Left ventricle myocardium superior (tissue), 1 donor: Measurements from ENCODE around the gene LTBP1. TPM values are rescaled to one million over a fixed set of nuclear protein-coding genes. Genes with fewer than 3 reads are reported as not detected.
"Not testable (repeated sequence)": the region's sequence is repeated elsewhere in the genome, so short reads cannot be mapped to it uniquely, and the experiment has no call there.

Experiments used
- ATAC-seq: fragments of 200-7000 bp; cut with Tn5 transposase; one replicate; pipeline ENCODE4 v1.9.1; 2020; ENCODE audit warnings: mild to moderate bottlenecking, moderate library complexity
- DNase-seq: peaks from one replicate; pipeline ENCODE4 v3.0.0-alpha.2; 2020
- intact Hi-C: fragments of 100-400 bp; cut with micrococcal nuclease; formaldehyde crosslinking; loops from one replicate; pipeline ENCODE4 v1.11.0; 2022
- long read RNA-seq: library from polyadenylated mRNA; unstranded; transcript quantifications from one replicate; pipeline ENCODE4 v2.0.0, GENCODE V29; 2021
- total RNA-seq: library from RNA; stranded (reverse); fragmentation: NEBNext Ultra II Directional; extraction: Animal tissue kit (Norgen Biotek cat#: 25700); gene quantifications from one replicate; pipeline ENCODE4 v1.2.1, GENCODE V29; 2021
- donor health status: DM: no; HTN: yes; CAD: no; lungs with severe emphysema.

Gene LTBP1
- 72.5 TPM for total RNA-seq
- long read RNA-seq, full-length matches to known transcripts: 1 of 44 reads
- long read RNA-seq, partial matches to known transcripts: 30 of 44 reads
- long read RNA-seq, other reads (novel, unspliced or antisense): 13 of 44 reads

- DNase-seq (peak; percentile 88), ATAC-seq (peak; percentile 88)
- intact Hi-C loops: loop anchor here (5.0 kb wide), 1 partner anchor 174 kb away; no protein-coding TSS in a partner anchor
Observed at GRCh38 chr2:32946314-32947075, at the start of gene LTBP1. TSS of gene LTBP1 (plus strand) at chr2:32946953. CDS start at chr2:32947325, 372 bp downstream.

DNA sequence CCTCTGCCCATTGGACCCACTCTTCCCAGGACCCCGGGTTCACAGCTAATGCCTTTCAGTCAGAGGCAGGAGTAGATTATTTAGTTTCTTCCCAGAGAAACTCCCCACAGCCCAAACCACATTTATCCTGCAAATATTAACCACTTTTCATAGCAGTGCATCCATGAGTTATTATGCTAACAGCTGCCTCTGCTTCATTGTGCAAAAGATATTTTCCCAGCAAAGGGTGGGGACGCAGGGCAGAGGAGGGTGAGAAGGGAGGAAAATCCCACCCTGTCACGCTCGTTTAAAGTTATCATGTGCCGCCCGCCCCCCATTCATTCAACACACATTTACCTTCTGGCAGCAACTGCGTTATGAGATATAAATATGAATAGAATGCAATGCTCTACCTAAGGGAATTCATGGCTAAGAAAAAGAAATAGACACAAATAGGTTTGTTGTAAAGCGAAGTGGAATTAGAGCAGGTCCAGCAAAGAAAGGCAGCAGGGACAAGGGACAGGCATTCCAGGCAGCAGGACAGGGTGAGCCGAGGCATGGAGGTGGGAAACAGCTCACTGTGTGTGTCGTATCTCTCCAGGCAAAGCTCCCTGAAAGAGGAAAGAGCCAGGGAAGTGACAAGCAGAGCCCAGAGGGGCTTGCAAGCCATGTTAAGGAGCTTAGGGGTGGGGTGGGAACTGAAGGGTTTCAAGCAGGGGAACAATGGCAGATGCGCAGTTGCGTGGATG, 46.3 kb upstream of the LTBP1 start:
- ATAC-seq (no peak), DNase-seq (no peak)
- intact Hi-C loops: no loop called here

- ATAC-seq: no peak
- no peak for DNase-seq
- intact Hi-C loops: no loop called here
Observed at GRCh38 chr2:32901313-32901712, 45.4 kb upstream of the LTBP1 start.

DNA sequence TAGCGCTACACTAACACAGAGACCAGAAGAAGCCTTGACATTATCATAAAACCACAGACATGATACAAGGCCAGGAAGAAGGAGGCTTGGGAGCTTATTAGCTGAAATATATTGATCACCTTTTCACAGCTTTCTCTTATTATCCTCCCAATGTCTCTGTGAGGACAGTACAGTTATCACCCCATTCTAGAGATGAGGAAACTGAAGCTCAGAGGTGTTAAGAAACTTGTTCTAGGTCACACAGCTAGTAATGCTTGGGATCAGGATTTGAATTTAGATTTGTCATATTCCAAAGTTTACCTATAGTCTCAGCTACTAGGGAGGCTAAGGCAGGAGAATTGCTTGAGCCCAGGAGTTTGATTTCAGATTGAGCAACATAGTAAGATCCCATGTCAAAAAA, 44.6 kb upstream of the LTBP1 start:
- ATAC-seq (no peak), DNase-seq (no peak)
- intact Hi-C loops: no loop called here

- intact Hi-C loops: no loop called here
- DNase-seq (no peak), ATAC-seq (no peak)
Observed at GRCh38 chr2:32902986-32903385, 43.8 kb upstream of the LTBP1 start.

DNA sequence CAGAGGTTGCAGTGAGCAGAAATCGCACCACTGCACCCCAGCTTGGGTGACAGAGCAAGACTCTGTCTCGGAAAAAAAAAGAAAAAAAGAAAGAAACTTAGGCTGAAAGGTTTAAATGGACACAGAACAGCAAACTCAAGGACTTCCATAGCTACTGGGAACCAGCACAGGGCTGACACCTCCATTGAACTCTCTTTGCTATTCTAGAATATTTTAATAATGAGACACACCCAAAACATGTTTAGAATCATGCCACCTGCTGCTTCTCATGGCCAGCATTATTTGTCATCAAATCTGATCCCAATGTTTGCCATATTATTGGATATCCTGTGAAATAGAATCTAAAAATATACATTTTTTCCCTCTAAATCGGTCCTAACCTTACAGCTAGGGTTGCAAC, 42.7 kb upstream of the LTBP1 start:
- no peak for ATAC-seq
- DNase-seq: no peak
- intact Hi-C loops: no loop called here

DNA sequence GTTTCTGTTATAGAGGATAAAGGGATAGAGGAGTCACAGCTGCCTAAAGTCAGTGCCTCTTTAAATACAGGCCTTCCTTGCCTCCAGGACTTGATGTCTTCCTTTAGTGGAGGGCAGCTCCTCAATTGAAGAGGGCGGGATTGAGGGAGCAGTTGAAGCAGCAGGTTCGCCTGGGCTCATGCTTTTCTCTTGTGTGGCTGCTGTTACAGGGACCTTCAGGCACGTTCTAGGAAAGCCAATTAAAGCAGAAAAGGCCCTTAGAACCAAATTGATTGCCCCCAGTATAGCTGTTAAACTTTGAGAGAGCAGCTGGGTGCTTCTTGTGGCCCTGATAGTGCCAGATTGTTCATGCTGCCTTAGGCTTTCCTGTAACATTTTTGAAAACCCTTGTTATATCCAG, 42.0 kb upstream of the LTBP1 start:
- no peak for DNase-seq
- ATAC-seq: no peak
- intact Hi-C loops: no loop called here

- DNase-seq: no peak
- intact Hi-C loops: no loop called here
- no peak for ATAC-seq
Observed at GRCh38 chr2:32905270-32905669, 41.5 kb upstream of the LTBP1 start.

DNA sequence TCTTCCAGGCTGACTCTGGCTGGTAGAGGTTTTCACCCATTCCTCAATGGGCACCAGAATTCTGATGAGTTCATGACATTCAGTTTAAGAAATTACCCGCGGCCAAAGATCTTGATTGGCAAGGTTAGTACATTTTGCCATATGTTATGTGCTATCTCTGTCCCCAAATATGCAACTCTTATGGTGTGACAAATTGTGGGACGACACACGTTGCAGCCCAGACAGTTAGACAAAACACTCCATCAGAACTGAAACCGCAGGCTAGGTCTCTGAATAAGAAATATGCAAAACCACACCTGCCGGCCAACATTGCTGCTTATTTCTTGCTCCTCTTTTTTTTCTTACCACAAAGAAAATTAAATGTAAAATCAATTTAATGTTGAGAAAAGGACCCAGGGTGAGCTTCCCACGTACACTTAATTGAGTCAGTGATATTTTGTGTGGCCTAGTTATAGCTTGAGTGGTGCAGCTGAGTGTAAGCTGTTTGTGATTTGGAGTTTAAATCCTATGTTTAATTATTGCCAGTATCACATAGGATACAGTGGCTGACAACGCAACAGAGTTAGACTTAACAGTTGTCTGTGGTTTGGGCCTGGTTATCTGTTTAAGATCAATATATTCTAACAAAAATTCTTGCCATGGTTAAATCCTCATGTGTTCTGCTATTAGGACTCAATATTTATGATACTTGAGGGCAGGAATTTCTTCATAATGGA, 35.7 kb upstream of the LTBP1 start:
- intact Hi-C loops: no loop called here
- ATAC-seq (no peak), DNase-seq (no peak)

GRCh38 chr2:32915694-32916093, 31.1 kb upstream of the LTBP1 start:
- intact Hi-C loops: no loop called here
- ATAC-seq (no peak), DNase-seq (no peak)

DNA sequence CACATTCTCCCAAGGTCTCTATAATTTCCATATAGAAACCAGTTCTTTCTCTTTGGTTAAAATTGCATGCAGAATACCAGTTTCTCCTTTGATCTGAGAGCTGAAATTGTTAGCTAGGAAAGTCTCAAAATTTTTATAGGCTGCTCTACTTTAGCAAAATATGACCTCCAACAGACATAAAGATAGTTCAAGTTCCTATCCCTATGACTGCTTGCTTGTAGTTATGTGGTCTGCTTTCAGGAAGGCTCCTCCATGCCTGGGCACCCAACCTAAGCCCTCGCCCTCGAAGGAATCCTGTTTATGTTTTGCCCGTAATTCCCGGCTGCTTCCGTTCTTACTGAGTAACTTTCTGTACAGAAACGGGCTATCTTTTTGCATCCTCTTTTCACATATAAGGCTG, 28.0 kb upstream of the LTBP1 start:
- DNase-seq (no peak), ATAC-seq (no peak)
- intact Hi-C loops: no loop called here

DNA sequence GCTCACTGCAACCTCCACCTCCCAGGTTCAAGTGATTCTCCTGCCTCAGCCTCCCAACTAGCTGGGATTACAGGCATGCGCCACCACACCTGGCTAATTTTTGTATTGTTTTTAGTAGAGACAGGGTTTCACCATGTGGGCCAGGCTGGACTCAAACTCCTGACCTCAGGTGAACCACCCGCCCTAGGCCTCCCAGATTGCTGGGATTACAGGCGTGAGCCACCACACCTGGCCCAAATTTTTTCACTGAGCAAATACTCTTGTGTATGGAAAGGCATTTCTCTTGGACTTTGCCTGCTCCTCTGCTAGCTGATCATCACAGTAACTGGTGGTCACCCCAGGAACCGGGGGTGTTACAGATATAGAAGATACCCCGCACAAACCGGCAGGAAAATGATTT, 26.9 kb upstream of the LTBP1 start:
- ATAC-seq, intact Hi-C loops, DNase-seq: not testable (repeated sequence)

DNA sequence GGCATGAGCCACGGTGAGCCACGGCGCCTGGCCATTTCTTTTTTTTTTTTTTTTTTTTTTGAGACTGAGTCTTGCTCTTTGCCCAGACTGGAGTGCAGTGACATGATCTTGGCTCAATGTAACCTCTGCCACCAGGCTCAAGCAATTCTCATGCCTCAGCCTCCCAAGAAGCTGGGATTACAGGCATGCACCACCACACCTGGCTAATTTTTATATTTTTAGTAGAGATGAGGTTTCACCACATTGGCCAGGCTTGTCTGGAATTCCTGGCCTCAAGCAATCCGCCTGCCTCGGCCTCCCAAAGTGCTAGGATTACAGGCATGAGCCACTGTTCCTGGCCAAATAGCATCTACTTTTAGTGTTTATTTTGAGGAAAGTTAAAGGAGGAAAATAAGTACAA, 25.3 kb upstream of the LTBP1 start:
- ATAC-seq, DNase-seq, intact Hi-C loops: not testable (repeated sequence)

DNA sequence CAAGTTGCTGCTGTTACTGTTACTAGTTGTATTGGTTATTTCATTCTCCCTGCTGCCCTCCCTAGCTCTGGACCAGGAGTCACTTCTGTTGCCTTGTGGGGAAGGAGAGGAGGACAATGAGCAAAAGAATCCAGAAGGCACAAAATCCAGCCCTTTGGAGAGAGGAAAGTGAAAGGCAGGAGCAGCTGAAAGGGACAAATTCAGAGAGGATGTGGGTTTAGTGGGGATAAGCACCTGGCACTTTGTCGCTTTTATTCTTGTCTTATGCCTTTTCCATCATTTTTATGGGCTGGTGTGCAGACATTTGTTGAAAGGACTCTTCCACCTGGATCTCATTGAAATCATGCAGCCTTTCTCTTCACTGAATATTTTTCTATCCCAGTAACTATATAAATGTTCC, 24.3 kb upstream of the LTBP1 start:
- ATAC-seq (no peak), DNase-seq (no peak)
- intact Hi-C loops: no loop called here

- no peak for ATAC-seq
- DNase-seq: no peak
- intact Hi-C loops: no loop called here
Observed at GRCh38 chr2:32923109-32923508, 23.6 kb upstream of the LTBP1 start.

DNA sequence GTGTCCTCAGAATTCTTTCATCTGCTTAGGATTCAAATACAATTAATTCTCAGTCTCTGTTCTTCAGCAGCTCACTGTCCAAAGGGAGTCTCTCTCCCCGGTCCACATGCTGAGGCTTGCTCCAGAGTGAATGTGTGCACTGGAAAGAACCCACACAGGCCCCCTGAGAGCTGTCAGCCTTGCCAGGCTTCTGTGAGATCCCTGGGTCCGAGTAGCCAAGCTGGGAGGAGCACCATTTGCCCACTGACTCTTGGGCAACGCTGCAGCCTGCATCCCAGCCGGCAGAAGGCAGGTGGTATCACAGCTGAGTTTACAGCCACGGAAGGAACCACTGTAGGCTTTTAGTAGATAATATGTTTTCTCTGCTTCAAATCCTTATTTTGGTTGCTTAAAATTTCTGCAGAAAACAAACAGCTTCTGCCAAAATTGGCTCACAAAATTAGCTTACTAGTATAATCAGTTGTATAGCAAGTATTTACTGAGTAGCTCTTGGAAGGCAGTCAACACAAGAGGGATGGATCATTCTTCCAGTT, 21.4 kb upstream of the LTBP1 start:
- intact Hi-C loops: no loop called here
- DNase-seq (no peak), ATAC-seq (no peak)

DNA sequence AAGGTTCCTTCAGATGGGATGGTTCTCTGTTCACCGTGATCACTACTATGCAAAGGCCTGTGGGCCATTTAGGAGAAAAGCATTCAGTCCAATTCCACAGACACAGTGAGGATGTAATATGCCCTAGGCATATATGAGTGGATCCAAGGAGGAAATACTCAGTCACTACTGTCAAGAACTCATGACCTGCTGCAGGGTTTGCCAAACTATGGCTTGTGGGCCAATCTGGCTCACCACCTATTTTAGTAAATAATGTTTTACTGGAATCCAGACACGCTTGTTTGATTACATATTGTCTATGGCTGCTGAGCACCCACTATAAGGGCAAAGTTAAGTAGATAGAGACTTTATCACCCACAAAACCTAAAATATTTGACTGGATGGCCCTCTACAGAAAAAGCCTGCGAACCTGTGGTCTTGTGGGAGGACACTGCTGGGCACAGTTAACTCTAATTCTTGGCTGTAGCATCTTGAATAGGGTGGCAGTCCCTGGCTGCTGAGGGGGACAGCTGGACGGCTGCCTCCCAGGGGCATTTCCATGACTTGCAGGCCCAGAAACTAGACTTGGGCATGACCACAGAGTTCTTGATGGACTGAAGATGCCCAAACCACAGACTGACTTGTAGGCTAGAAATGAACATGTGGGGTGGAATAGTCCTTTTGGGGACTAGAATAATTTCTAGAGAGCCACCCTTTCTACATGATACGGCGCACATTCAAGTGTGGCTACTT, 20.6 kb upstream of the LTBP1 start:
- intact Hi-C loops: no loop called here
- ATAC-seq: no peak
- no peak for DNase-seq

GRCh38 chr2:32926708-32927084, 20.1 kb upstream of the LTBP1 start:
- ATAC-seq: peak; percentile 67
- no peak for DNase-seq
- intact Hi-C loops: no loop called here

- ATAC-seq: no peak
- no peak for DNase-seq
- intact Hi-C loops: no loop called here
Observed at GRCh38 chr2:32930436-32930835, 16.3 kb upstream of the LTBP1 start.
